ENCODE results near the gene TXNL4A. TPM values are rescaled to one million over a fixed set of nuclear protein-coding genes. Genes with fewer than 3 reads are reported as not detected.
A peak's percentile ranks its signal among the peaks of the same experiment; 100 is the strongest.

Gene TXNL4A
- total and polyA plus RNA-seq, 9 donors, result 9.4 to 57.1 (median 42.3) TPM

GRCh38 chr18:79971211-79971952 lies 17.0 kb downstream of the TXNL4A start:
- intact Hi-C loops (cut with DNase I), result no loop called here

DNA sequence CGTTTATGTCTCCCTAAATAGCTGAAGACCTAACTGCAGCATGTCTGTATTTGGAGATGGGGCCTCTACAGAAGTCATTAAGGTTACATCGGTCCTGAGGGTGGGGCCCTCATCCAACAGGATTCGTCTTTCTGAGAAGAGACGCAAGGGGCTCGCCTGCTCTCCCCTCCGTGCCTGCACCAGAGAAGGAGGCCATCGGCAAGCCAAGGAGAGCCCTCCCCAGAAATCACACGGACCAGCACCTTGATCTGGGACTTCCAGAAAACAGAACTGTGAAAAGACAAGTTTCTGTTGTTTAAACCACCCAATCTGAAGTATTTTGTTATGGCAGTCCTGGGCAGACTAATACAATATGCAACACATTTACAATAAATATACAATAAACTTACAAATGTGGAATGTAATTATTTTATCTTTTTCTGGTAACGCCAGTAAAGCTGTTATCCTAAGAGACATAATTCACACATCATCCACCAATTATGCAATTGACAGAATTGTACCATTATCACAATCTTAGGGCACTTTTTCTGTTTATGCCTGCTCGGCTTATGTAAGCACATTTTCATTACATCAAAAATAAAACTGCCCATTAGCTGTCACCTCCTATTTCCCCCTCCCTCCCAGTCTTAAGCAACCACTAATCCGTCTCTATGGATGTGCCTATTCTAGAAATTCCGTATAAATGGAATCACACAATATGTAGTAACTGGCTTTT lies 17.8 kb downstream of the TXNL4A start:
- Histone ChIP-seq H3K4me1 (ENCODE audit: insufficient read depth) (peaks cover under 1% of the 10 kb centered on the region), H3K4me3 (no peak overlapping the region), H3K36me3 (no peaks in the 10 kb centered on the region), H3K9me3 (no peaks in the 10 kb centered on the region), H3K27me3 (no peaks in the 10 kb centered on the region), H3K27ac (no peak overlapping the region)
- TF ChIP-seq EP300 (IDR thresholded peaks at IDR 0.05) (no peak), POLR2A (IDR thresholded peaks at IDR 0.05) (no peak)
- TF ChIP-seq, protein P1, sequence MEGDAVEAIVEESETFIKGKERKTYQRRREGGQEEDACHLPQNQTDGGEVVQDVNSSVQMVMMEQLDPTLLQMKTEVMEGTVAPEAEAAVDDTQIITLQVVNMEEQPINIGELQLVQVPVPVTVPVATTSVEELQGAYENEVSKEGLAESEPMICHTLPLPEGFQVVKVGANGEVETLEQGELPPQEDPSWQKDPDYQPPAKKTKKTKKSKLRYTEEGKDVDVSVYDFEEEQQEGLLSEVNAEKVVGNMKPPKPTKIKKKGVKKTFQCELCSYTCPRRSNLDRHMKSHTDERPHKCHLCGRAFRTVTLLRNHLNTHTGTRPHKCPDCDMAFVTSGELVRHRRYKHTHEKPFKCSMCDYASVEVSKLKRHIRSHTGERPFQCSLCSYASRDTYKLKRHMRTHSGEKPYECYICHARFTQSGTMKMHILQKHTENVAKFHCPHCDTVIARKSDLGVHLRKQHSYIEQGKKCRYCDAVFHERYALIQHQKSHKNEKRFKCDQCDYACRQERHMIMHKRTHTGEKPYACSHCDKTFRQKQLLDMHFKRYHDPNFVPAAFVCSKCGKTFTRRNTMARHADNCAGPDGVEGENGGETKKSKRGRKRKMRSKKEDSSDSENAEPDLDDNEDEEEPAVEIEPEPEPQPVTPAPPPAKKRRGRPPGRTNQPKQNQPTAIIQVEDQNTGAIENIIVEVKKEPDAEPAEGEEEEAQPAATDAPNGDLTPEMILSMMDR (IDR thresholded peaks at IDR 0.05), result no peak
- no peak for DNase-seq
- 83 to 86% (median 84%) methylated on average over 12 of the region's 12 CpGs for whole genome bisulfite sequencing, 3 donors
- intact Hi-C loops (cut with DNase I), result no loop called here

More at GRCh38 chr18:79971211-79971952, 17.0 kb downstream of the TXNL4A start:
- no peaks in the 10 kb centered on the region for H3K9me3 ChIP-seq
- WGBS, 3 donors, result 90 to 92% (median 90%) methylated on average over 17 of the region's 17 CpGs
- H3K4me3 ChIP-seq, result no peak overlapping the region
- TF ChIP-seq, protein P1 (IDR thresholded peaks at IDR 0.05), result no peak
- TF ChIP-seq EP300 (IDR thresholded peaks at IDR 0.05), result no peak
- no peak for TF ChIP-seq POLR2A (IDR thresholded peaks at IDR 0.05)
- no peaks in the 10 kb centered on the region for H3K36me3 ChIP-seq
- no peaks in the 10 kb centered on the region for H3K4me1 ChIP-seq (ENCODE audit: insufficient read depth)
- DNase-seq, result no peak
- no peak overlapping the region for H3K27ac ChIP-seq
- H3K27me3 ChIP-seq, result no peaks in the 10 kb centered on the region

- no peaks in the 10 kb centered on the region for H3K36me3 ChIP-seq
- peak; percentile 46 to 69 (median 61) for DNase-seq
- TF ChIP-seq EP300 (IDR thresholded peaks at IDR 0.05), result no peak
- TF ChIP-seq POLR2A (IDR thresholded peaks at IDR 0.05), result no peak
- TF ChIP-seq, protein P1 (IDR thresholded peaks at IDR 0.05), result no peak
- intact Hi-C loops (cut with DNase I), result no loop called here
- 8 to 10% (median 8%) methylated on average over 24 of the region's 24 CpGs for WGBS, 3 donors
- H3K4me3 ChIP-seq, result peak overlapping the region; percentile 77
- peaks cover 4% of the 10 kb centered on the region for H3K4me1 ChIP-seq (ENCODE audit: insufficient read depth)
- no peaks in the 10 kb centered on the region for H3K9me3 ChIP-seq
- H3K27ac ChIP-seq, result peak overlapping the region; percentile 82 to 83
- H3K27me3 ChIP-seq, result no peaks in the 10 kb centered on the region
Observed at GRCh38 chr18:79965119-79965902, 23.1 kb downstream of the TXNL4A start.

All from ovary (tissue), 9 donors.